HG02571 (cell line): ENCODE data around the gene ANKFY1.

Source experiments
- ATAC-seq: cut with Tn5 transposase; IDR thresholded peaks from one replicate; pipeline ENCODE4 v1.9.1; 2021; ENCODE audit warnings: mild to moderate bottlenecking, moderate library complexity; ENCODE audit not compliant: unreplicated experiment

The ANKFY1 gene

GRCh38 chr17:4125552-4125951 lies 138.2 kb downstream of the ANKFY1 start:
- no peak for ATAC-seq

DNA sequence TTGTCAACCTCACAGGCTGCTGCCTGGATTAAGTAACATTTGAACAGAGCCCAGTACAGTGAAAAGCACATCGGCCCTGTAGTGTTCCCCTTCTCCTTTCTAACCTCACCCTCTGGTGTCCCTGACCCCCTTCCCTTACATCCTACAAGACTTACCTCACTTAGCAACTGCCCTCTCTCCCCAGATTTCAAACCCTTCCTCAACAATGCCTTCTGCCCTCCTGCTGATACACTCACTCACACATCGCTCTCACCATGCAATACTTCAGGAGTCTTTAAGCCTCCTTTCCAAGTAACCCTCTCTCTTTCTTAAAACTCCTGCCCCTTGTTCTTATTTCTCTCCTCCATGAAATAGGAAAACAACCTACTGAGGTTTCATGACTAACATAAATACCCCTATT lies 138.8 kb downstream of the ANKFY1 start:
- ATAC-seq = no peak

DNA sequence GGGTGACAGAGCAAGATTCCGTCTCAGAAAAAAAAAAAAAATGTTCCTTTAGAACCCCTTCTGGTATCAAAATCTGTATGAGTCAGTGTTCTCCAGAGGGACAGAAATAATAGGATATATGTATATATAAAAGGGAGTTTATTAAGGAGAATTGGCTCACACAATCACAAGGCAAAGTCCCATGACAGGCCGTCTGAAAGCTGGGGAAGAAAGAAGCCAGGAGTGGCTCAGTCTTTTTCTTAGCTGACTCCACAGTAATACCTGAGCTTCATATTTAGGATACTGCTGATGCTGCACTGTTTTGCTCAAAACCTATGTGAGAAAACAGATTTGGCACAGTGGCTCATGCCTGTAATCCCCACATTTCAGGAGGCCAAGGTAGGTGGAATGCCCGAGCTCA lies 143.4 kb downstream of the ANKFY1 start:
- no peak for ATAC-seq

DNA sequence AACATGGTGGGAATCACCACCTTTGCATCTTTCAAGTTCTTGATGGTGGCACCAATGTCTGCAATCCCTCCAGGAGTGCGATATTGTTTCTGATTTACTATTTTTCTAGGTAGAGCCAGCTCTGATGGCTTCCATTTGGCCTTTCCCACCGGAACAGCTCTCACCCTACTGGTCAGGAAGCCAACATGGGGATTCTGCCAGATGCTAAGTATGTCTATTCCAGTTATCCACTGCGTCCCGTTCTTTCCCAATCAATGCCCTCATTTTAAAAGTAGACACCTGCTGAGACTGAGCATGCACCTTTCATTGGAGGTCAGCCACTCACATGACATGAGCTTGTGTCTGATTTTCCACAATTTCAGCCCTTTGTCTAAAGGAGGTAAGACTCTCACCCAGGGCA lies 144.5 kb downstream of the ANKFY1 start:
- ATAC-seq = no peak

DNA sequence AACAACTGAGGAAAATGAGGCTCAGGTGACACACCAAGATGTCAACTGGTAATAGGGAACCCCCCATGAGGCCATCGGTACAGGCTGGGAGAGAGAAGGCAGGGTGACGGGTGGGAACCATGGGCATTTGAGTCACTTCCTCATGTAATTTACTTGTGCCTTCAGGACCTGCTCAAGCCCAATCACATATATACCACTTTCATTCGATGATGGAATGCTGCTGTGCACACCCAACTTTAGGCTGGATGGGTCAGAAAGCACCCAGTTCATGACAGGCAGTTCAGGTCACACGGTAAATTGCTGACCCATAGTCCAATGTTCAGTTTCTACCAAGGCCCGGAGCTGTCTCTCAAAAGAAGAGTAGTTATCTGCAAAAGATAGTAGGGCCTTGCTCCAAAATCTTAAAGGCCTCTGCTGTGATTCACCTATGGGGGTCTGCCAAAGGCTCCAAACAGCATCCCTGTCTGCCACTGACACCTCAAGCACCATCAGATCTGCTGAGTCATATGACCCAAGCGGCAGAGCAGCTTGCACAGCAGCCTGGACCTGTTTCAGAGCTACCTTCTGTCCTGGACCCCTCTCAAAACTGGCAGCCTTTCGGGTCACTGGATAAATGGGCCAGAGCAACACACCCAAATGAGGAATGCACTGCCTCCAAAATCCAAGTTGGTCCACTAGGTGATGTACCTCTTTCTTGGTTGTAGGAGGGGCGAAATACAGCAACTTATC lies 145.6 kb downstream of the ANKFY1 start:
- no peak for ATAC-seq

DNA sequence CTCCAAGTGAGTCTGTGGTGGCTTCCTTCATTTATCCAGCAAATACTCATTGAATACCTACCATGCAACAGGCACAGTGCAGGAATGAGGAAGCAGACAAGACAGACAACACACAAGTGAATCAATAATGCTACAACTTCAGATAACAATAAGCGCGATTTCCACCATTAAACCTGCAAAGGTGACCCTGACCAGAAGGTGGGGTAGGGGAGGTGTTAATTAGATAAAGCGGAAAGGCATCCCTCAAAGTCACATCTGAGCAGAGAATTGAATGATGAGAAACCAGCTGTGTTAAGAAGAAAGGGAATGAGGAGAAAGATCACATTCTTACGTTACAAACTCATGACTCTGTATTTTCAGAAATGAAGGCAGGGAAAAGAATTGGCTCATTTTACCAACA lies 147.3 kb downstream of the ANKFY1 start:
- ATAC-seq = no peak
